Naive B cell (primary cell): ENCODE measurements around the gene MLST8. TPM values are rescaled to one million over a fixed set of nuclear protein-coding genes. Genes with fewer than 3 reads are reported as not detected.
A peak's percentile ranks its signal among the peaks of the same experiment; 100 is the strongest.

ENCODE experiments used
- ATAC-seq, 2 donors: fragments of 150-1000 bp; cut with Tn5 transposase; 2 replicates each; pipeline ENCODE4 v1.10.0; 2021; ENCODE audit warnings: low read depth in 2 of 2, mild to moderate bottlenecking in 2 of 2, moderate library complexity in 2 of 2
- DNase-seq: peaks from one replicate; pipeline ENCODE4 v3.0.0; 2022
- H3K27ac Mint-ChIP-seq, 6 donors: one replicate each; pipeline ENCODE4 v1.8.0; 2020 to 2022; ENCODE audit warnings: mild to moderate bottlenecking in 6 of 6, mixed read lengths in 6 of 6, moderate library complexity in 5 of 6, inconsistent platforms in 2 of 6
- H3K27me3 Mint-ChIP-seq, 3 donors: one replicate each; pipeline ENCODE4 v1.8.0; 2021 to 2022; ENCODE audit warnings: mixed read lengths in 3 of 3, mild to moderate bottlenecking in 1 of 3
- H3K36me3 Mint-ChIP-seq, 2 donors: one replicate each; pipeline ENCODE4 v1.8.0; 2020 to 2022; ENCODE audit warnings: mixed read lengths in 2 of 2, inconsistent platforms in 1 of 2, mild to moderate bottlenecking in 1 of 2
- H3K4me1 Mint-ChIP-seq, 3 donors: one replicate each; pipeline ENCODE4 v1.8.0; 2020 to 2022; ENCODE audit warnings: mixed read lengths in 3 of 3, inconsistent platforms in 1 of 3, mild to moderate bottlenecking in 1 of 3, moderate library complexity in 1 of 3
- H3K4me3 Mint-ChIP-seq, 8 donors: one replicate each; pipeline ENCODE4 v1.8.0; 2020 to 2022; ENCODE audit warnings: mild to moderate bottlenecking in 8 of 8, mixed read lengths in 8 of 8, moderate library complexity in 8 of 8, inconsistent platforms in 2 of 8
- H3K9me3 Mint-ChIP-seq, 7 donors: one replicate each; pipeline ENCODE4 v1.8.0; 2020 to 2022; ENCODE audit warnings: mixed read lengths in 7 of 7, mild to moderate bottlenecking in 5 of 7, inconsistent platforms in 2 of 7, moderate library complexity in 1 of 7
- polyA plus RNA-seq, 6 donors: library from polyadenylated mRNA; unstranded; fragments of 300-500 nt; fragmentation: Illumina TruSeq; gene quantifications; one replicate each; pipeline ENCODE4 v1.2.3, GENCODE V29; 2021; ENCODE audit warnings: low read depth in 6 of 6

The MLST8 gene
- polyA plus RNA-seq, 6 donors from 2014 or later = 28.1 to 43.1 (median 33.4) TPM

GRCh38 chr16:2210009-2210332, 4.7 kb downstream of the MLST8 start:
- H3K4me1 Mint-ChIP-seq = peaks cover 17 to 29% (median 24%) of the 10 kb centered on the region in 3 donors
- no peak for ATAC-seq
- H3K4me3 Mint-ChIP-seq = no peak overlapping the region
- DNase-seq = no peak
- H3K9me3 Mint-ChIP-seq = no peaks in the 10 kb centered on the region
- H3K36me3 Mint-ChIP-seq = peaks cover 0 to 9% of the 10 kb centered on the region in 2 donors
- no peak overlapping the region for H3K27ac Mint-ChIP-seq
- H3K27me3 Mint-ChIP-seq = no peaks in the 10 kb centered on the region

DNA sequence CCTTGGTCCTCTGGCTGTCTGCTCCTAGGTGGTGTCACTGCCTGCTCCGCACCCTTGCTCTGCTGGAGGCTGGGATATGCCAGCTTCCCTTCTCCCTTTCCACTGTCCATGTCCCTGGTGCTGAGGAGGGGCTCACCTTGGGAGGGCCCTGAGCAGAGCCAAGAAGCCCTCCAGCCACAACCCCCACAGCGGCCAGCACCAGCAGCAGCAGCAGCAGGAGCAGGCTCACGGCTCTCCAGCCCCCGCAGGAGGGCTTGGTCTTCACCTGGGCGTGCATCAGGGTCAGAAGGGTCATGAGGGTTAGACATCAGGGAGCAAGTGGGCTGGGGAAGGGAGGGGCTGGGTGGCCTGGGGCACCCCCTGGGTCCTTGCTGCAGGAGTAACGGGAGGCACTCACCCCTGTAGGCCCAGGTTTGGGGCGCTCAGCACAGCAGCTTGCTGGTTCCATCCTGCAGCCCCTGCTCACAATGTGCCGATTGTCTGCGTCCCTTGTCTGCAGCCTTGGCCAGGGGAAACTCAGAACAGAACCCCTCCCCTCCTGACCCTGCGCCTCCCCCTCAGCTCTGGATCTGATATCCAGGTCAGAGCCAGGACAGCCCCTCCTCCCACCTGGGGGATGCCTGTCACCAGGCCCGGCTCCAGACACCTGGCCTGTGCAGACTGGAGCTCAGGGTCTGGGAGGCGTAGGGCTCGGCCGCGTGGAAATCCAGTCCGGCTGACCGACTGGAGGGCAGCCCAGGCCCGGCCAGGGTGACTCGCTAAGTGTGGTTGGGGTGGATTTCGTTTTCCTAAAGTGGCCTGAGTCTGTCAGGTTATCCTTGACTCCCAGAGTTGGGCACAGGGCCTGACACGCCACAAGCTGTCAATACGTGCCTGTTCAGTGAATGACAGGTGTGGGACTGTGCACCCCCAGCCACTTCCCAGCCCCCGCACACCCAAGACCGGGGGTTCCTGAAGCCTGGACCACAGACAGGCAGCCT, 5.4 kb downstream of the MLST8 start, which contains the start of gene BRICD5:
TSS of gene BRICD5 (minus strand) at position 478 of the 980 bp plus-strand sequence. CDS start at position 448, 30 bp downstream.
- peak within 1 kb of the TSS in 2 of 8 donors; percentile 45 to 46 for H3K4me3 Mint-ChIP-seq
- H3K4me1 Mint-ChIP-seq = peaks cover 21 to 29% (median 27%) of the 10 kb centered on the region in 3 donors
- DNase-seq = no peak
- no peak for ATAC-seq
- no peaks in the 10 kb centered on the region for H3K27me3 Mint-ChIP-seq
- H3K27ac Mint-ChIP-seq = peak within 1 kb of the TSS in 1 of 6 donors; percentile 47
- H3K9me3 Mint-ChIP-seq = no peaks in the 10 kb centered on the region
- H3K36me3 Mint-ChIP-seq = peaks cover 0 to 9% of the 10 kb centered on the region in 2 donors

GRCh38 chr16:2211923-2212347, 6.7 kb downstream of the MLST8 start:
- DNase-seq (no peak), ATAC-seq (no peak)
- peak overlapping the region in 3 of 8 donors; percentile 13 to 46 (median 25) for H3K4me3 Mint-ChIP-seq
- peaks cover 0 to 9% of the 10 kb centered on the region in 2 donors for H3K36me3 Mint-ChIP-seq
- peak overlapping the region in 1 of 6 donors; percentile 73 for H3K27ac Mint-ChIP-seq
- H3K27me3 Mint-ChIP-seq = no peaks in the 10 kb centered on the region
- H3K4me1 Mint-ChIP-seq = peaks cover 17 to 26% (median 22%) of the 10 kb centered on the region in 3 donors
- H3K9me3 Mint-ChIP-seq = no peaks in the 10 kb centered on the region

DNA sequence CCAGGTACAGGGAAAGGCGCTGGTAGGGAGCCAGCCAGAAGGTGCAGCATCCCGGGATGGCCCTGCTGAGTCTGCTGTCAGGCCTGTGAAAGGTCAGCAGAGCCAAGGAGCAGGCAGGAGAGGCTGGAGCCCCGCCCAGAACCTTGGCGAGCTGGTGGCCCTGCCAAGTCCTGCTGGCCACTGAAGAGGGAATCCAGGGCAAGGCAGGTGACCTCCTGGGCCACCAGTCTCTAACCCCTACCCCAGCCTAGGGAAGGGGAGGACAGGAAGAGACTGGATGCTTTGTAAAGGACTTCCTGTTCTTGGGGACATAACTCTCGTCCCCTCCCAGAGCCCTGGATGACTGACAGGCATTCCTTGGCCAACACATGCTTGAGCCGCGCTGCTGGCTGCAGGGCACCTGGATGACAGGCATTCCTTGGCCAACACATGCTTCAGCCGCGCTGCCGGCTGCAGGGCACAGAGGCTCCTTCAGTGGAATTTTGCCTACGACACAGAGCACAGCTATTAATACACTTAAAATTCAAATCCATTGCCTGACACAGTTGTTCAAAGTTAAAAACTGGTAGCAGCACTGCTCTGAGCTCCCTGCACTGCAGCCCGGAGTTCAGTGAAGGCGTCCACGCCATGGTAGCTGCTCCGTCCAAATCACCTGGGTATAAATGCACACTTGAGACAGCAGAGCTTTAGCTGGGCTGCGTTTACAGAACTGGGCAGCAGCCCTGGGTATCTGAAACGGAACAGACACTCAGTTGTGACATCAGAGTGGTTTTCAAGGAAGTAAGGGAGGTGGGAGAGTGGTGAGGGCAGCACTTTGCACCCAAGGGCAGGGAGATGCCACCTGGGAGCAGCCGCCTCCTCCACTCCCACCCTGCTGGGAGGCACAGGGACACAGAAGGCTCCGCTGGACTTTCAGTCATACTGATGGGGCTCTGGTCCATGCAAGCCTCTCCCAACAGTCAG, 7.4 kb downstream of the MLST8 start:
- Mint-ChIP-seq H3K36me3 (peaks cover 0 to 5% of the 10 kb centered on the region in 2 donors), H3K9me3 (no peaks in the 10 kb centered on the region), H3K4me1 (peaks cover 13 to 21% (median 17%) of the 10 kb centered on the region in 3 donors), H3K27ac (peak overlapping the region in 2 of 6 donors; percentile 21 to 73), H3K4me3 (peak overlapping the region; percentile 36 to 86 (median 78)), H3K27me3 (no peaks in the 10 kb centered on the region)
- DNase-seq (no peak), ATAC-seq (no peak)

DNA sequence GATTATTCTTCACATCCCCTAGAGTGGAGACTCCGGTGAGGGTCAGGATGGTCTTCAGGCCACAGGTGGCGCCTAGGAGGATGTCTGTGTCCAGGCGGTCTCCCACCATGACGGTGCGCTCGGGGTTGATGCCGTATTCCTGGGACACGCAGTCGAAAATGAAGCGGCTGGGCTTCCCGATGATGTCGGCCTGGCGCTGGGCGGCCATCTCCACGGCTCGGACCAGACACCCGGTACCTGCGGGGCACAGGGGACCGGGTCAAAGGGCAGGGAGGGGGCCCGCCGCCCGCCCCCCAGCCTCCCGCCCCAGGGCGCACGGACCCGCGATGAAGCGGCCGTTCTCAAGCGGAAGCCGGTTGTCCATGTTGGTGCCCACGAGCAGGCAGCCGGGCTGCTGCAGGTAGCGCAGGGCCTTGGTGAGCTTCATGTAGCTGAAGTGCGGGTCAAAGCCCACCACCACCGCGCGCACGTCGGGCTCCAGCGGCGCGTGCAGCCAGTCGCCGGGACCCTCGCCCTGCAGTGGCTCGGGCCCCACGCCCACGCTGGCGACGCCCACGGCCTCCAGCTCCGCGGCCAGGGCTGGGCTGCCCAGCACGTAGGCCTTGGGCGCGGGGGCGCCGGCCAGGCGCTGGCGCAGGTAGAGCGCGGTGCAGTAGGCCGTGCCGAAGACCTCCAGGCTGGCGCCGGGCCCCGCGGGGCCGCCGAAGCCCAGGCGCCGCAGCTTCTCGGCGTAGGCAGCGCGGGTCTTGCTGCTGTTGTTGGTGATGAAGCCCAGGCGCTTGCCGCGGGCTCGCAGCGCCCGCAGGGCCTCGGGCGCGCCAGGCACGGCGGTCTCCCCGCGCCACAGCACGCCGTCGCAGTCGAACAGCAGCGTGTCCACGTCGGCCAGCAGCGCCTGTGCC, 8.8 kb downstream of the MLST8 start:
- Mint-ChIP-seq H3K4me3 (peak overlapping the region; percentile 69 to 87 (median 82)), H3K27me3 (no peaks in the 10 kb centered on the region), H3K36me3 (no peaks in the 10 kb centered on the region), H3K4me1 (peaks cover 10 to 18% (median 11%) of the 10 kb centered on the region in 3 donors), H3K27ac (peak overlapping the region in 1 of 6 donors; percentile 82), H3K9me3 (no peaks in the 10 kb centered on the region)
- peak; percentile 2 to 3 for ATAC-seq
- no peak for DNase-seq

GRCh38 chr16:2214719-2214968, 9.4 kb downstream of the MLST8 start, which contains the start of gene PGP:
PGP (minus strand) TSS chr16:2214840; CDS start chr16:2214777, 63 bp downstream.
- ATAC-seq = peak; percentile 95 to 96
- H3K36me3 Mint-ChIP-seq = no peaks in the 10 kb centered on the region
- DNase-seq = no peak
- peaks cover 10 to 18% (median 11%) of the 10 kb centered on the region in 3 donors for H3K4me1 Mint-ChIP-seq
- no peaks in the 10 kb centered on the region for H3K27me3 Mint-ChIP-seq
- peak within 1 kb of the TSS in 4 of 6 donors; percentile 82 to 92 (median 84) for H3K27ac Mint-ChIP-seq
- H3K9me3 Mint-ChIP-seq = no peaks in the 10 kb centered on the region
- peak within 1 kb of the TSS; percentile 86 to 94 (median 89) for H3K4me3 Mint-ChIP-seq

DNA sequence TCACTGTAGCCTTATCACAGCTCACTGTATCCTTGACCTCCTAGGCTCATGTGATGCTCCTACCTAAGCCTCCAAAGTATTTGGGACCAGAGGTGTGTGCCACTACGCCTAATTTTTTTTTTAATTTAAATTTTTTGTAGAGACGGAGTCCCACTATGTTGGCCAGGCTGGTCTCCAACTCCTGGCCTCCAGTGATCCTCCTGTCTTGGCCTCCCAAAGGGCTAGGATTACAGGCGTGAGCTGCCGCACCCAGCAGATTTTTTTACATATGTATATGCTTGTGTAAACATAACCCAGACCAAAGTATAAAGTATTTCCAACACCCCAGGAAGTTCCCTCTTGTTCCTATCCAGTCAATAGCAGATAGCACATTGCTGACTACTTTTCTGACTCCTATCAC, 11.1 kb downstream of the MLST8 start:
- Mint-ChIP-seq H3K36me3 (no peaks in the 10 kb centered on the region), H3K27ac (peak overlapping the region in 1 of 6 donors; percentile 82), H3K4me1 (peaks cover 10 to 18% (median 11%) of the 10 kb centered on the region in 3 donors), H3K4me3 (peak overlapping the region in 7 of 8 donors; percentile 55 to 94 (median 87)), H3K27me3 (no peaks in the 10 kb centered on the region), H3K9me3 (no peaks in the 10 kb centered on the region)
- ATAC-seq (no peak), DNase-seq (no peak)

DNA sequence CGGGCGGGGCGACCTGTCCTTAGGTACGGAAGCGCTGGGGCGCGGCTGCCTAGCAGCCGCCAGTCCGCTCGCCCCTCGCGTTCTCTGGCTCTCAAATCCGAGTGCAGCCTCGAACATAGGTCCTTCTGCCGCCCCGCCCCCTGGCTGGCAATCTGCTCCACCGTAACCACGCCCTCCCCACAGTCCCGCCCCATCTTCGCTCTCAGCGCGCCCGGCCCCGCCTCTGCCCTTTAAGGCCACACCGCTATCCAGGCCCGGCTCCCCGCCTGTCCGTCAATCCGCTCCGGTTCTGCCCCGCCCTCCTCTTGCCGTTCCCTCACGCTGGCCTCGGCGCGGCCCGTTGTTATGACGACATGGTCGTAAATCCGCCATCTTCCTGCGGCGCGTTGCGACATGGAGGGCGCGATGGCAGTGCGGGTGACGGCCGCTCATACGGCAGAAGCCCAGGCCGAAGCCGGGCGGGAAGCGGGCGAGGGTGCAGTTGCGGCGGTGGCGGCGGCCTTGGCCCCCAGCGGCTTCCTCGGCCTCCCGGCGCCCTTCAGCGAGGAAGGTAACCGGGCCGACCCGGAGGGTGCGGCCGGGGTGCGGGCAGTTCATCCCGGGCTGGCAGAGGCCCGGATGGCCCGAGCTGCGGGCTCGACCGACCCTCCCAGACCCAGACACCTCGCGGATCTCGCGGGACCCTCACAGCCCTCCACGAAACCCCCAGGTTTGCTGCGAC, 18.1 kb downstream of the MLST8 start, which contains the start of gene E4F1:
TSS of gene E4F1 (plus strand) at position 371 of the 721 bp plus-strand sequence. CDS start at position 394, 23 bp downstream.
- H3K4me1 Mint-ChIP-seq = peaks cover 0 to 21% (median 21%) of the 10 kb centered on the region in 3 donors
- ATAC-seq (peak; percentile 96 to 97), DNase-seq (peak; percentile 99)
- no peaks in the 10 kb centered on the region for H3K27me3 Mint-ChIP-seq
- H3K9me3 Mint-ChIP-seq = no peaks in the 10 kb centered on the region
- H3K36me3 Mint-ChIP-seq = no peaks in the 10 kb centered on the region
- peak within 1 kb of the TSS; percentile 44 to 89 (median 68) for H3K27ac Mint-ChIP-seq
- peak within 1 kb of the TSS; percentile 75 to 94 (median 87) for H3K4me3 Mint-ChIP-seq

- DNase-seq = no peak
- Mint-ChIP-seq H3K4me1 (peaks cover 0 to 21% (median 21%) of the 10 kb centered on the region in 3 donors), H3K4me3 (peak overlapping the region; percentile 70 to 92 (median 84)), H3K36me3 (no peaks in the 10 kb centered on the region), H3K27me3 (no peaks in the 10 kb centered on the region), H3K27ac (peak overlapping the region in 4 of 6 donors; percentile 28 to 78 (median 62)), H3K9me3 (no peaks in the 10 kb centered on the region)
- ATAC-seq = peak; percentile 3 to 7
Observed at GRCh38 chr16:2223942-2224486, 18.8 kb downstream of the MLST8 start.

DNA sequence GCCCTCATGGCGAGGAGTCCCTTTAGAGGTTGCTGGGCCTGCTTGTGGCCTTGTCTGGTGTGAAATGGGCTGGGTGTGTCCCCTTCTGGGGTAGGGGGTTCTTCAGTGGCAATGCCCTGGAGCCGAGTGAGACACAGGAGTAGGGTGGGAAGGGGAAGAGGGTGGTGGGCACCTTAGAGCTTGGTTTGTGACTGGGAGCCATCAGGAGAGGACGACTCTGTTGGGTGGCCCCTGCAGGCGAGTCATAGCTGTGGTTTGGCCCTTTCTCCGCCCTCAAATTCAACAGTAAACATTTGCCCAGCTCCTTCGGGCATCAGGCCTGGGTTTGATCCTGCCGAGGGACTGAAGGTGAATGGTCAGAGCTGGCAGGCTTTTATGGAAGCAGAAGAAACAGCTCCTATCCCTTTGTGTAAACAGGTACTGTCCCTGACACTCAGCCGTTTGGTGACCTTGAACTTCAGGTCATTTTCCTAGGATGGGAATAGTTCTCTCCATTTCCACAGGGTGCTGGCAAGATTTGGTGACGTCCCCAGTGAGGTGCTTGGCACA, 21.1 kb downstream of the MLST8 start:
- peaks cover 0 to 11% of the 10 kb centered on the region in 2 donors for H3K36me3 Mint-ChIP-seq
- H3K27ac Mint-ChIP-seq = peak overlapping the region in 3 of 6 donors; percentile 58 to 80 (median 68)
- no peaks in the 10 kb centered on the region for H3K9me3 Mint-ChIP-seq
- DNase-seq = no peak
- peak overlapping the region in 6 of 8 donors; percentile 8 to 79 (median 20) for H3K4me3 Mint-ChIP-seq
- H3K27me3 Mint-ChIP-seq = no peaks in the 10 kb centered on the region
- peaks cover 0 to 21% (median 21%) of the 10 kb centered on the region in 3 donors for H3K4me1 Mint-ChIP-seq
- no peak for ATAC-seq

- Mint-ChIP-seq H3K4me1 (peaks cover 0 to 21% (median 21%) of the 10 kb centered on the region in 3 donors), H3K9me3 (no peaks in the 10 kb centered on the region), H3K27ac (peak overlapping the region in 1 of 6 donors; percentile 58), H3K27me3 (no peaks in the 10 kb centered on the region), H3K36me3 (peaks cover 0 to 11% of the 10 kb centered on the region in 2 donors), H3K4me3 (peak overlapping the region in 2 of 8 donors; percentile 22 to 79)
- no peak for DNase-seq
- ATAC-seq = no peak
Observed at GRCh38 chr16:2226918-2227317, 21.7 kb downstream of the MLST8 start.
